Panc1 (cell line): ENCODE measurements around the gene EDRF1. TPM values are rescaled to one million over a fixed set of nuclear protein-coding genes. Genes with fewer than 3 reads are reported as not detected.

ENCODE experiments used
- ATAC-seq: fragments of 200-7000 bp; cut with Tn5 transposase; 2 replicates; pipeline ENCODE4 v1.9.1; 2020; ENCODE audit warnings: mild to moderate bottlenecking, moderate library complexity
- BruUV-seq: library from RNA; stranded (reverse); fragments of 400-500 nt; replicated peaks from 2 replicates; lab custom pipeline; 2021; lab: Mats Ljungman, UMichigan
- CTCF ChIA-PET: fragments of 300-600 bp; sonication (Branson Sonifier 250); formaldehyde crosslinking; loops from one replicate; lab custom pipeline; 2022; ENCODE audit warnings: antibody characterized with exemption; lab: Charles Lee
- POLR2A ChIA-PET: fragments of 300-600 bp; sonication (Branson Sonifier 250); formaldehyde crosslinking; loops from one replicate; lab custom pipeline; 2022; ENCODE audit warnings: antibody characterized with exemption; lab: Charles Lee
- DNase-seq: peaks from one replicate; pipeline ENCODE4 v3.0.0-alpha.2; 2010; ENCODE audit warnings: low read depth, low spot score
- H3K27ac ChIP-seq: 2 replicates; pipeline ENCODE4 v1.5.1; 2011; ENCODE audit warnings: mild to moderate bottlenecking, low read length, inconsistent platforms
- H3K27me3 ChIP-seq: fragments of 200-500 bp; sonication (Bioruptor generic); 2 replicates; pipeline ENCODE4 v1.6.0; 2014; ENCODE audit warnings: low read length, inconsistent platforms; ENCODE audit not compliant: control insufficient read depth, insufficient read depth
- H3K36me3 ChIP-seq: fragments of 200-500 bp; sonication (Bioruptor generic); 2 replicates; pipeline ENCODE4 v1.5.1; 2014; ENCODE audit warnings: inconsistent platforms, mild to moderate bottlenecking, low read length, moderate library complexity; ENCODE audit not compliant: control insufficient read depth, insufficient read depth
- H3K4me1 ChIP-seq: 2 replicates; pipeline ENCODE4 v1.5.1; 2011; ENCODE audit warnings: inconsistent platforms, mild to moderate bottlenecking, low read length, moderate library complexity; ENCODE audit not compliant: control insufficient read depth, insufficient read depth
- H3K4me3 ChIP-seq, 2 experiments: 2 replicates each; pipeline ENCODE4 v1.5.1; 2011 to 2012; ENCODE audit warnings: low read depth in 2 of 2, low read length in 2 of 2, mild to moderate bottlenecking in 2 of 2, inconsistent platforms in 1 of 2, moderate library complexity in 1 of 2
- H3K9me3 ChIP-seq: fragments of 200-500 bp; sonication (Bioruptor generic); 2 replicates; pipeline ENCODE4 v1.5.1; 2014; ENCODE audit warnings: low read depth, mild to moderate bottlenecking, inconsistent platforms, low read length, moderate library complexity; ENCODE audit not compliant: control insufficient read depth, insufficient read depth
- CTCF ChIP-seq: fragments of 450-650 bp; IDR thresholded peaks from 2 replicates; pipeline ENCODE4 v1.5.1; 2017; ENCODE audit warnings: mild to moderate bottlenecking
- POLR2AphosphoS5 ChIP-seq: IDR thresholded peaks from 2 replicates; pipeline ENCODE4 v1.6.1; 2012; ENCODE audit warnings: mild to moderate bottlenecking, low read depth, low read length, moderate library complexity
- SIN3A ChIP-seq: IDR thresholded peaks from 2 replicates; pipeline ENCODE4 v1.6.1; 2012; ENCODE audit warnings: low read depth, mild to moderate bottlenecking, low read length, moderate library complexity, borderline replicate concordance; ENCODE audit not compliant: insufficient read depth
- TCF7L2 ChIP-seq: IDR thresholded peaks from 2 replicates; pipeline ENCODE4 v1.6.1; 2011; ENCODE audit warnings: mild to moderate bottlenecking, low read depth, low read length, inconsistent platforms
- in situ Hi-C: cut with HindIII; loops from 2 replicates; pipeline ENCODE4 v1.10.0; 2016; ENCODE audit warnings: low sequenced_read_pairs, low pct_unique_long_range_greater_than_20kb
- intact Hi-C: fragments of 100-400 bp; cut with micrococcal nuclease; formaldehyde crosslinking; loops from one replicate; pipeline ENCODE4 v1.10.0; 2022; ENCODE audit not compliant: unreplicated experiment
- total RNA-seq: library from RNA; stranded (reverse); gene quantifications from one replicate; pipeline ENCODE4 v1.2.1, GENCODE V29; 2021; ENCODE audit not compliant: unreplicated experiment
- TF ChIP-seq, protein P1 (sequence below), 2 experiments: IDR thresholded peaks; 2 replicates each; pipeline ENCODE4 v1.6.1; 2011 to 2012; ENCODE audit warnings: low read depth in 2 of 2, control low read depth in 1 of 2, low read length in 1 of 2, mild to moderate bottlenecking in 1 of 2, moderate library complexity in 1 of 2; ENCODE audit not compliant: insufficient read depth in 1 of 2

Gene EDRF1
- total RNA-seq, 1 experiment from 2014 or later: 36.3 TPM

DNA sequence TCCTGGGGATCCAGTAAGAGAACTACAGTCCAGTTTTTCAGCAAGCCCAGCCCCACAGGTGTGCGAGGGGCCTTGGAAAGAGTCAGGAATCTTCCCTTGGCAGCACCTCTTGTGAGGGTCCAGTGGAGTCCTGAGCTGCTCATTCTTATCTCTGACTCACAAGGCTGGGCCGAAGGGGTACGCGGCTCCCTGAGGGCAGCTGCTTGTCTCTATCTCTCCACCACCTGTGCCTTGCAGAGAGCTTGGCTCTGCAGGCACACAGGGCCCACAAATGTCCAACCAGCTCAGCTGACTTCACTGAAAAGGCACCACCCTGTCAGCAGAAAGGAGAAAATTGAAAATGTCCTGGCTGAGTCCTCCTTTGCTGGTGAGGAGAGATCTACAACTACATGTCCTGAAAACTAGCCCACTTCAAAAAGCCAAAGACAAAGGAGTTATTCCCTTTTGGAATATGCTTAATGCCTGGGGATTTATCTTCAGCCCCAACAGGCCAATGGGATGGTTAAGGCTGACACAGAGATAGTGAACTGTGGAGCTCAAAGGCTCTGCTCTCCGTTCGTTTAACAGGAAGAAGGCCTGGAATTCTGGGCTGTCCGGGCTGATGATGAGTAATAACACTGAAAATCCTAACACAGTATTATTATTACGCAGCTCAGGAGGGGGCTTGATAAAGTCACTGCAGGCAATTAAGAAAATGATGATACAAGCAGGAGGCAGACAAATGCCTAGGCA, 80.1 kb downstream of the EDRF1 start:
- no TSS peak for BruUV-seq
- Histone ChIP-seq H3K36me3 (no peaks in the 10 kb centered on the region; the same call in 1 of the 2 replicates), H3K4me3 (no peak overlapping the region), H3K27me3 (no peaks in the 10 kb centered on the region), H3K4me1 (no peaks in the 10 kb centered on the region), H3K27ac (no peak overlapping the region), H3K9me3 (no peaks in the 10 kb centered on the region)
- ChIA-PET POLR2A (no interaction called here), CTCF (no interaction called here)
- in situ Hi-C loops (no loop called here), intact Hi-C loops (no loop called here)
- ATAC-seq: no peak
- TF ChIP-seq CTCF: no peak
- TF ChIP-seq, protein P1, sequence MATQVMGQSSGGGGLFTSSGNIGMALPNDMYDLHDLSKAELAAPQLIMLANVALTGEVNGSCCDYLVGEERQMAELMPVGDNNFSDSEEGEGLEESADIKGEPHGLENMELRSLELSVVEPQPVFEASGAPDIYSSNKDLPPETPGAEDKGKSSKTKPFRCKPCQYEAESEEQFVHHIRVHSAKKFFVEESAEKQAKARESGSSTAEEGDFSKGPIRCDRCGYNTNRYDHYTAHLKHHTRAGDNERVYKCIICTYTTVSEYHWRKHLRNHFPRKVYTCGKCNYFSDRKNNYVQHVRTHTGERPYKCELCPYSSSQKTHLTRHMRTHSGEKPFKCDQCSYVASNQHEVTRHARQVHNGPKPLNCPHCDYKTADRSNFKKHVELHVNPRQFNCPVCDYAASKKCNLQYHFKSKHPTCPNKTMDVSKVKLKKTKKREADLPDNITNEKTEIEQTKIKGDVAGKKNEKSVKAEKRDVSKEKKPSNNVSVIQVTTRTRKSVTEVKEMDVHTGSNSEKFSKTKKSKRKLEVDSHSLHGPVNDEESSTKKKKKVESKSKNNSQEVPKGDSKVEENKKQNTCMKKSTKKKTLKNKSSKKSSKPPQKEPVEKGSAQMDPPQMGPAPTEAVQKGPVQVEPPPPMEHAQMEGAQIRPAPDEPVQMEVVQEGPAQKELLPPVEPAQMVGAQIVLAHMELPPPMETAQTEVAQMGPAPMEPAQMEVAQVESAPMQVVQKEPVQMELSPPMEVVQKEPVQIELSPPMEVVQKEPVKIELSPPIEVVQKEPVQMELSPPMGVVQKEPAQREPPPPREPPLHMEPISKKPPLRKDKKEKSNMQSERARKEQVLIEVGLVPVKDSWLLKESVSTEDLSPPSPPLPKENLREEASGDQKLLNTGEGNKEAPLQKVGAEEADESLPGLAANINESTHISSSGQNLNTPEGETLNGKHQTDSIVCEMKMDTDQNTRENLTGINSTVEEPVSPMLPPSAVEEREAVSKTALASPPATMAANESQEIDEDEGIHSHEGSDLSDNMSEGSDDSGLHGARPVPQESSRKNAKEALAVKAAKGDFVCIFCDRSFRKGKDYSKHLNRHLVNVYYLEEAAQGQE (IDR thresholded peaks at IDR 0.05; ENCODE audit: insufficient read depth in 1 of 2, low read depth in 2 of 2, low read length in 1 of 2): no peak
- TF ChIP-seq SIN3A: no peak
- no peak for TF ChIP-seq POLR2AphosphoS5
- TF ChIP-seq TCF7L2: no peak
- no peak for DNase-seq

DNA sequence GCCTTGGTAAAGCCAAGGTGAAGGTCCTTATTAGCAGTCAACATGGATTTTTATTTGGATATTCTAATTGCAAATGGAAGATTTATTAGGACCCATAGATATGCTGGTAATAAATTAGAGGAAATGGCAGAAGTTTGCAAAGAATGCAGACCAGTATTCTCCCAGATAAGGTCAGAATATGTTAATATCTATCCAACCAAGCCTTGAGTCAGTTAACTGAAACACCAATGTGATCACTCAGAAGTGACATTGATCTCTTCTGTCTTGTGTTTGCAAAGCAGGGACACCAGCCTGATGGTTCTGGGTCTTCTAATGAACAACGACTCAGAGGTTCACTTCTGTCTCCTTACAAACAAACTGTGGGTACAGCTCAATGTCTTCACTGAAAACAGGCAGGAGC, 82.1 kb downstream of the EDRF1 start:
- intact Hi-C loops (no loop called here), in situ Hi-C loops (no loop called here)
- ATAC-seq (no peak), DNase-seq (no peak)
- TF ChIP-seq TCF7L2 (no peak), POLR2AphosphoS5 (no peak), SIN3A (no peak), CTCF (no peak)
- TF ChIP-seq, protein P1 (IDR thresholded peaks at IDR 0.05; ENCODE audit: insufficient read depth in 1 of 2, low read depth in 2 of 2, low read length in 1 of 2): no peak
- H3K4me1 ChIP-seq: no peaks in the 10 kb centered on the region
- H3K27ac ChIP-seq: no peak overlapping the region
- BruUV-seq: no TSS peak
- H3K27me3 ChIP-seq: no peaks in the 10 kb centered on the region
- ChIA-PET POLR2A (no interaction called here), CTCF (no interaction called here)
- H3K4me3 ChIP-seq: no peak overlapping the region
- H3K9me3 ChIP-seq: no peaks in the 10 kb centered on the region
- H3K36me3 ChIP-seq: peaks cover 2% of the 10 kb centered on the region
